Stimulated activated naive CD8-positive, alpha-beta T cell treated with anti-CD3 and anti-CD28 coated beads, Interleukin-15, Interleukin-2, amounts not matched to agents 100 ng/mL and 50 ng/mL, for 24 hours (primary cell): ENCODE results near the gene MYBPC2.
"Not testable (repeated sequence)": the region's sequence is repeated elsewhere in the genome, so short reads cannot be mapped to it uniquely, and the experiment has no call there.

Source experiments
- H3K27ac Mint-ChIP-seq: one replicate; pipeline ENCODE4 v1.8.0; 2021; ENCODE audit warnings: mild to moderate bottlenecking, mixed read lengths
- H3K27me3 Mint-ChIP-seq: one replicate; pipeline ENCODE4 v1.8.0; 2021; ENCODE audit warnings: mixed read lengths
- H3K36me3 Mint-ChIP-seq: one replicate; pipeline ENCODE4 v1.8.0; 2021; ENCODE audit warnings: low read depth, mixed read lengths
- H3K4me1 Mint-ChIP-seq: one replicate; pipeline ENCODE4 v1.8.0; 2021; ENCODE audit warnings: low read depth, mixed read lengths
- H3K4me3 Mint-ChIP-seq: one replicate; pipeline ENCODE4 v1.8.0; 2021; ENCODE audit warnings: mild to moderate bottlenecking, mixed read lengths
- H3K9me3 Mint-ChIP-seq: one replicate; pipeline ENCODE4 v1.8.0; 2021; ENCODE audit warnings: mixed read lengths

MYBPC2 gene

GRCh38 chr19:50431343-50432220 is 1.1 kb upstream of the MYBPC2 start:
- peaks cover 29% of the 10 kb centered on the region for H3K4me1 Mint-ChIP-seq
- H3K36me3 Mint-ChIP-seq, result no peaks in the 10 kb centered on the region
- peaks cover 21% of the 10 kb centered on the region for H3K27me3 Mint-ChIP-seq
- peak overlapping the region; percentile 82 for H3K4me3 Mint-ChIP-seq
- peak overlapping the region; percentile 86 for H3K27ac Mint-ChIP-seq
- H3K9me3 Mint-ChIP-seq, result no peaks in the 10 kb centered on the region

DNA sequence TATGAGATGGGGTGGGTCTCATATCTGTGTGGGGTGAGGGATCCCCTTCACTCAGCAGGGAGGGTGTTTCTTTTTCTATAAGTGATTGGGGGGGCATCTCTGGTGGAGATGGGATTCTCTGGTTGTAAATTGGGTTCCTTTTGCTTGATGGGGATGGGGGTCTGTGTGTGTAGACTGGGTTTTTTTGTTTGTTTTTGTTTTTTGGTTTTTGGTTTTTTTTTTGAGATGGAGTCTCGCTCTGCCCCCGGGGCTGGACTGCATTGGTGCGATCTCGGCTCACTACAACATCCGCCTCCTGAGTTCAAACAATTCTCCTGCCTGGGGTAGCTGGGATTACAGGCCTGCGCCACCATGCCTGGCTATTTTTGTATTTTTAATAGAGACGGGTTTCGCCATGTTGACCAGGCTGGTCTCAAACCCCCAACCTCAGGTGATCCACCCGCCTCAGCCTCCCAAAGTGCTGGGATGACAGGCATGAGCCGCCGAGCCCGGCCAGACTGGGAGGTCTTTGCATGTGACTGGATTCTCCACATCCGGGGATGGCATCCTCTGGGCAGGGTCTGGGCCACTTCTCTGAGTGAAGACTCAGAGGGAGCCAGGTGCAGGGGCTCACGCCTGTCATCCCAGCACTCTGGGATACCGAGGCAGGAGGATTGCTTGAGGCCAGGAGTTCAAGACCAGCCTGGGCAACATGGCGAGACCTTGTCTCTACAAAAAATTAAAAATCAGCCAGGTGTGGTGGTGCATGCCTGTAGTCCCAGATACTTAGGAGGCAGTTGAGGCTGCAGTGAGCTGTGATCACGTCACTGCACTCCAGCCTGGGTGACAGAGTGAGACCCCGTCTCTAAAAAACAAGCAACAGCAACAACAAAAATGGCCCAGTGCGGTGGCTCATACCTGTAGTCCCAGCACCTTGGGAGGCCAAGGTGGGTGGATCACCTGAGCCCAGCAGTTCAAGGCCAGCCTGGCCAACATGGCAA is 799 bp downstream of the MYBPC2 start:
- no peaks in the 10 kb centered on the region for H3K36me3 Mint-ChIP-seq
- H3K4me1 Mint-ChIP-seq, result peaks cover 29% of the 10 kb centered on the region
- peak overlapping the region; percentile 52 for H3K27ac Mint-ChIP-seq
- no peaks in the 10 kb centered on the region for H3K9me3 Mint-ChIP-seq
- H3K4me3 Mint-ChIP-seq, result peak overlapping the region; percentile 52
- peaks cover 21% of the 10 kb centered on the region for H3K27me3 Mint-ChIP-seq

GRCh38 chr19:50434525-50434924 is 1.8 kb downstream of the MYBPC2 start:
- H3K27me3 Mint-ChIP-seq, result peaks cover 17% of the 10 kb centered on the region
- H3K27ac Mint-ChIP-seq, result no peak overlapping the region
- H3K9me3 Mint-ChIP-seq, result no peaks in the 10 kb centered on the region
- no peaks in the 10 kb centered on the region for H3K36me3 Mint-ChIP-seq
- H3K4me1 Mint-ChIP-seq, result peaks cover 23% of the 10 kb centered on the region
- no peak overlapping the region for H3K4me3 Mint-ChIP-seq

DNA sequence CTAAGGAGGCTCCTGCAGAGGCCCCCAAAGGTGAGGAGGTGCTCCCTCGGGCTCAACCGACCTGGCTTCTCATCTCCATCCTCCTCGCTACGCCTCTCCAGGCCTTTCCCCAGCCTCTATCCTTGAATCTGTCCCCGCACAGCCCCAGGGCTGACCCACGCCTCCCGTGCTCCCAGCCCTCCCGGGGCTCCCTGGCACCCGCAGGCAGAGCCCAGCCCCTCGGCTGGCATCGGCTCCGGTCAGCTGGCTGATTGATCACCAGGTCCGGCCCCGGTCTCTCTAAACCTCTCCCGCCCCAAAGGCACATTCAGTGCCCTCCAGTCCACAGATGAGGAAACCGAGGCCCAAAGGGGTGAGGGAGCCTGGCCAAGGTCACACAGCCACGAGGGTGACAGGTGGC is 2.5 kb downstream of the MYBPC2 start:
- peaks cover 17% of the 10 kb centered on the region for H3K27me3 Mint-ChIP-seq
- no peak overlapping the region for H3K4me3 Mint-ChIP-seq
- H3K27ac Mint-ChIP-seq, result no peak overlapping the region
- H3K4me1 Mint-ChIP-seq, result peaks cover 23% of the 10 kb centered on the region
- no peaks in the 10 kb centered on the region for H3K9me3 Mint-ChIP-seq
- no peaks in the 10 kb centered on the region for H3K36me3 Mint-ChIP-seq

DNA sequence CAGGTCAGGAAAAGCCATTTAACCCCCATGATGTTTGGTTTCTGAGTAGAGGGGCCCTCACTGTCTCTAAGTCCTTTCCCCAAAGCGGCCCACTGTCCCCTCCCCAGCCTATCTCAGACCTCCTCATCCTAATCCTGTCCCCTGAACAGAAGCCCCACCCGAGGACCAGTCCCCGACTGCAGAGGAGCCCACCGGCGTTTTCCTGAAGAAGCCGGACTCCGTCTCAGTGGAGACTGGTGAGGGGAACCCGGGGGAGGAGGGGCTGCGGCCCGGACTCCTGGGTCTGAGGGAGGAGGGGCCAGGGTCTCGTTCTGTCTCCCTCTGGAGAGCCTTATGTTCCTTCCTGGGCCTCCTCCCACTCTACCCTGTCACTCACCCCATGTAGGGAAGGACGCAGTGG is 2.9 kb downstream of the MYBPC2 start:
- peaks cover 21% of the 10 kb centered on the region for H3K4me1 Mint-ChIP-seq
- H3K27me3 Mint-ChIP-seq, result peaks cover 16% of the 10 kb centered on the region
- H3K4me3 Mint-ChIP-seq, result no peak overlapping the region
- H3K27ac Mint-ChIP-seq, result no peak overlapping the region
- H3K9me3 Mint-ChIP-seq, result no peaks in the 10 kb centered on the region
- H3K36me3 Mint-ChIP-seq, result no peaks in the 10 kb centered on the region

DNA sequence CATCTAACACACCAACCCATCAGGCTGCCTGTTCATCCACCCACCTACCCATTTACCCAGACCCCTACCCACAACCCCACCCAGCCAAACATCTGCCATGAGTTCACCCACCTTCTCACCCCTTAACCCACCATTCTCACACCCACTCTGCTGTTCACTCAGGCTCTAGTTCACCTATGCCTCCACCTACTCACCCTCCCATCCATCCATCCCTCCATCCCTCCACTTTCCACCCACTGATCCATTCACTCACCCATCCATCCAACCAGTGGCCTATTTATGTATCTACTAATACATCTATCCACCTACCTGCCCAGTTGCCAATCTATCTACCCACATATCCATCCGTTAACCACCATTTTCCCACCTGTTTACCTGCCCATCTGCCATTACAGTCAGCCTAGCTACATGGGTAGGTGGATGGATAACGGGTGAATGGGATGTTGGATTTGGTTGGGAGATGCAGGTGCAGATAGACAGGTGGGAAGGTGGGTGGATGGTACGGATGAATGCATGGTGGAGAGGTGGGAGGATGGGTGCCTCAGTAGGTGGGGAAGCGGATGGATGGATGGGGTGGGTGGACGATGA is 5.3 kb downstream of the MYBPC2 start:
- Mint-ChIP-seq H3K27ac (no peak overlapping the region), H3K4me3 (no peak overlapping the region), H3K27me3 (peaks cover 4% of the 10 kb centered on the region), H3K9me3 (no peaks in the 10 kb centered on the region), H3K36me3 (no peaks in the 10 kb centered on the region), H3K4me1 (peaks cover 9% of the 10 kb centered on the region)

DNA sequence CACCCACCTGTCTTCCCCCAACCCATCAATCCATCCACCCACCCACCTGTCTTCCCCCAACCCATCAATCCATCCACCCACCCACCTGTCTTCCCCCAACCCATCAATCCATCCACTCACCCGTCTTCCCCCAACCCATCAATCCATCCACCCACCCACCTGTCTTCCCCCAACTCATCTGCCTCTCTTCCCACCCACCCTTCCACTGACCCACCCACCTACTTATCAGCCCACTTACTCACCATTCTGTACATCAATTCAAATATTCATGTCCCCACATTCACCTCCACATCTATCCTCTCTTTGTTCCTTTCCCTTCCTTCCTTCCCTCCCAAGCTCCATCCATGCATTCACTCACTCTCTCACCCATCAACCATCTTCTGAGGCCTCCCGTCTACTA is 6.4 kb downstream of the MYBPC2 start:
- not testable (repeated sequence) for H3K4me1 Mint-ChIP-seq, H3K4me3 Mint-ChIP-seq, H3K27me3 Mint-ChIP-seq, H3K9me3 Mint-ChIP-seq, H3K27ac Mint-ChIP-seq, H3K36me3 Mint-ChIP-seq

DNA sequence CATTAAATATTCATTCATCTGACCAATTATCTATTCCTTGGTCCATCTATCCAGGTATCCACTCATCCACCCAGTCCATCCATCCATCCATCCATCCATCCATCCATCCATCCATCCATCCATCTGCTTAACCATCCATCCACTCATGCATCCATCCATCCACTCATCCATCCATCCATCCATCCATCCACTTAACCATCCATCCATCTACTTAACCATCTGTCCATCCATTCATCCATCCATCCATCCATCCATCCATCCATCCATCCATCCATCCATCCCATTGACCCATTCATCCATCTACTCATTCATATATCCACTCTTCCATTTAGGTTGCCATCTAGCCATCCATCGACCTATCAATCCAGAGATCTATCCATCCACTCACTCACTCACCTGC is 11.4 kb downstream of the MYBPC2 start:
- no peaks in the 10 kb centered on the region for H3K36me3 Mint-ChIP-seq
- H3K27me3 Mint-ChIP-seq, result peaks cover 7% of the 10 kb centered on the region
- no peaks in the 10 kb centered on the region for H3K4me1 Mint-ChIP-seq
- H3K4me3 Mint-ChIP-seq, result no peak overlapping the region
- no peak overlapping the region for H3K27ac Mint-ChIP-seq
- H3K9me3 Mint-ChIP-seq, result no peaks in the 10 kb centered on the region

DNA sequence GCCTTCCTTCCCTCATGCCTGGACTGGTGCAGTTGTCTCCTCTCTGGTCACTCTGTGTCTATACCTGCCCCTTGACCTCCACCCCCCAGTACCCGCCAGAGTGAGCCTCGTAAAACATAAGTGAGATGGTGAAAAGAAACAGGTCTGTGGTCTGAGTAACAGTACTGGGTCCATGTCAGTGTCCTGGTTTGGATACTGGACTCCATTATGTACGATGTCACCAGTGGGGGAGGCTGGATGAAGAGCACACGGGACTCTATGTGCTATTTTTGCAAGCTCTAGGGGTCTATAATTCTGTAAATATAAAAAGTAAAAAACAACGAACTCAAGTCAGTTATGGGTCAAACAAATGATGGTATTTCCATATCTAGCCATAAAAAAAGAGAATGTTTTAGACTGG is 14.4 kb downstream of the MYBPC2 start:
- no peak overlapping the region for H3K27ac Mint-ChIP-seq

DNA sequence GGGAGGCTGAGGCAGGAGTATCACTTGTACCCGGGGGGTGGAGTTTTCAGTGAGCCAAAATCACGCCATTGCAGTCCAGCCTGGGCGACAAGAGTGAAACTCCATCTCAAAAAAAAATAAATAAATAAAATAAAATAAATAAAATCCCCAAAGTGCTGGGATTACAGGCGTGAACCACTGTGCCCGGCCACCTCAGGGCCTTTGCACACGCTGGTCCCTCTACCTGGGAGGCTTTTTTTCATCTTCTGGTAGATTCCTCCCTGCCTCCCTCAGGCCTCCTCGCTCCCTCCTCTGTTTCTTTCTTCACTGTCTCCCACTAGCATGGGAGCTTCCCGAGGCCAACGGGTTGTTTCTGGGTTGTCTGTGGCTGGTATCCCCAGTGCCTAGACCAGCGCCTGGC is 15.1 kb downstream of the MYBPC2 start:
- H3K27me3 Mint-ChIP-seq, result peaks cover 18% of the 10 kb centered on the region
- no peak overlapping the region for H3K27ac Mint-ChIP-seq

More for the DNA sequence above, 14.4 kb downstream of the MYBPC2 start:
- Mint-ChIP-seq H3K27me3 (peaks cover 13% of the 10 kb centered on the region), H3K9me3 (no peaks in the 10 kb centered on the region), H3K4me3 (no peak overlapping the region), H3K36me3 (no peaks in the 10 kb centered on the region), H3K4me1 (no peaks in the 10 kb centered on the region)

GRCh38 chr19:50449236-50449899 is 16.7 kb downstream of the MYBPC2 start:
- Mint-ChIP-seq H3K9me3 (no peaks in the 10 kb centered on the region), H3K27ac (no peak overlapping the region), H3K27me3 (peaks cover 14% of the 10 kb centered on the region), H3K36me3 (no peaks in the 10 kb centered on the region), H3K4me1 (no peaks in the 10 kb centered on the region), H3K4me3 (no peak overlapping the region)

More for the DNA sequence above, 15.1 kb downstream of the MYBPC2 start:
- Mint-ChIP-seq H3K36me3 (no peaks in the 10 kb centered on the region), H3K4me1 (no peaks in the 10 kb centered on the region), H3K9me3 (no peaks in the 10 kb centered on the region), H3K4me3 (no peak overlapping the region)

DNA sequence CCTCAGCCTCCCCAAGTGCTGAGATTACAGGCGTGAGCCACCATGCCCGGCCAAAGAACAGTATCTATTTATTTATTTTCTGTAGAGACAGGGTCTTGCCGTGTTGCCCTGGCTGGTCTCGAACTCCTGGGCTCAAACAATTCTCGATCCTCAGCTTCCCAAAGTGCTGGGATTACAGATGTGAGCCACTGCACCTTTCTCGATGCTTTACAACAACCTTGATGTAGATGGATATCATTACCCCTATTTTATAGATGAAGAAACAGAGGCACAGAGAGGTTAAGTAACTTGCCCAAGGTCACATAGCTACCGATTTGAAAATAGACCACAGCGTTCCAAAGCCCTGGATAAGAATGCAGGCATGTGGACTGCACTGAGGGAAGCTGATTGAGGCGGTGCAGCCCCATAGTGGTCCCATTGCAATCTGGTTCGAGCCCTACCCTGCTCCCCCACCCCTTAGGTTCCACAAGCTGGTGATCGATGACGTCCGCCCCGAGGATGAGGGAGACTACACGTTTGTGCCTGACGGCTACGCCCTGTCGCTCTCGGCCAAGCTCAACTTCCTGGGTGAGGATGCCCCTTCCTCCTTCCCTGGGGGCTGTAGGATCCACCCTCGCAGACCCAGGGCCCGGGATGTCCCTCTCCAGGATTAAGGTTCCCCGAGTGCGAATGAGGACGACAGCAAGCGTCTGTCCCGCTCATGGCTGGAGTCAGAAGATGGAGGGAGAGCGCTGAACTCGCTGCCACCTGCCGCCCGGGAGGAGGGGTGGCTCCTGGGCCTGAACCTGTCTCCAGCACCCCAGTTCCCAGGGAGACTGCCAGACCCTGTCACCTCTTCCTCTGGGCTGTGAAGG is 17.9 kb downstream of the MYBPC2 start:
- no peak overlapping the region for H3K4me3 Mint-ChIP-seq
- H3K27ac Mint-ChIP-seq, result no peak overlapping the region
- H3K36me3 Mint-ChIP-seq, result no peaks in the 10 kb centered on the region
- H3K27me3 Mint-ChIP-seq, result peaks cover 13% of the 10 kb centered on the region
- no peaks in the 10 kb centered on the region for H3K9me3 Mint-ChIP-seq
- no peaks in the 10 kb centered on the region for H3K4me1 Mint-ChIP-seq

- H3K4me1 Mint-ChIP-seq, result no peaks in the 10 kb centered on the region
- H3K9me3 Mint-ChIP-seq, result no peaks in the 10 kb centered on the region
- no peak overlapping the region for H3K4me3 Mint-ChIP-seq
- peaks cover 13% of the 10 kb centered on the region for H3K27me3 Mint-ChIP-seq
- H3K36me3 Mint-ChIP-seq, result no peaks in the 10 kb centered on the region
- no peak overlapping the region for H3K27ac Mint-ChIP-seq
Measured at GRCh38 chr19:50451223-50451534, 18.5 kb downstream of the MYBPC2 start.

DNA sequence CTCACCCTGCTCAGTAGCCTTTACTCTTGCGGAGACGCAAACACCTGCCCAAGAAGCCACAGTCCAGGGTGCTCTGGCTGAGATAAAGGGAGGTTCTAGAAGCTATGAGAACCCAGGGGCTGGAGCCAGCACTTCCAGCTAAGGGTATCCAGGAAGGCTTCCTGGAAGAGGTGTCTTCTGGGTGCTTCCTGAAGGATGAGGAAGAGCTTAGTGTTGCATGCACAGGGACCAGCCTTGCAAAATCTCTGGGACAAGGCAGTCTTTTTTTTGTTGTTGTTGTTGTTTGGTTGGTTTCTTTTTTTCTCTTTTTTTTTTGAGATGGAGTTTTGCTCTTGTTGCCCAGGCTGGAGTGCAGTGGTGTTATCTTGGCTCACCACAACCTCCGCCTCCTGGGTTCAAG is 20.6 kb downstream of the MYBPC2 start:
- H3K9me3 Mint-ChIP-seq, result no peaks in the 10 kb centered on the region
- peaks cover 24% of the 10 kb centered on the region for H3K27me3 Mint-ChIP-seq
- H3K27ac Mint-ChIP-seq, result no peak overlapping the region
- no peaks in the 10 kb centered on the region for H3K36me3 Mint-ChIP-seq
- no peaks in the 10 kb centered on the region for H3K4me1 Mint-ChIP-seq
- H3K4me3 Mint-ChIP-seq, result no peak overlapping the region
